Measurements from ENCODE around the gene LRMDA.

- TF ChIP-seq, protein P1, sequence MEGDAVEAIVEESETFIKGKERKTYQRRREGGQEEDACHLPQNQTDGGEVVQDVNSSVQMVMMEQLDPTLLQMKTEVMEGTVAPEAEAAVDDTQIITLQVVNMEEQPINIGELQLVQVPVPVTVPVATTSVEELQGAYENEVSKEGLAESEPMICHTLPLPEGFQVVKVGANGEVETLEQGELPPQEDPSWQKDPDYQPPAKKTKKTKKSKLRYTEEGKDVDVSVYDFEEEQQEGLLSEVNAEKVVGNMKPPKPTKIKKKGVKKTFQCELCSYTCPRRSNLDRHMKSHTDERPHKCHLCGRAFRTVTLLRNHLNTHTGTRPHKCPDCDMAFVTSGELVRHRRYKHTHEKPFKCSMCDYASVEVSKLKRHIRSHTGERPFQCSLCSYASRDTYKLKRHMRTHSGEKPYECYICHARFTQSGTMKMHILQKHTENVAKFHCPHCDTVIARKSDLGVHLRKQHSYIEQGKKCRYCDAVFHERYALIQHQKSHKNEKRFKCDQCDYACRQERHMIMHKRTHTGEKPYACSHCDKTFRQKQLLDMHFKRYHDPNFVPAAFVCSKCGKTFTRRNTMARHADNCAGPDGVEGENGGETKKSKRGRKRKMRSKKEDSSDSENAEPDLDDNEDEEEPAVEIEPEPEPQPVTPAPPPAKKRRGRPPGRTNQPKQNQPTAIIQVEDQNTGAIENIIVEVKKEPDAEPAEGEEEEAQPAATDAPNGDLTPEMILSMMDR (IDR thresholded peaks at IDR 0.05) = no peak
- TF ChIP-seq POLR2A (IDR thresholded peaks at IDR 0.05) = no peak
Measured at GRCh38 chr10:75589895-75590654, 158.7 kb downstream of the LRMDA start.
